ENCODE data around the gene SLC6A2. TPM values are rescaled to one million over a fixed set of nuclear protein-coding genes. Genes with fewer than 3 reads are reported as not detected.

Gene SLC6A2
- total and polyA plus RNA-seq, 9 of the 15 experiments (the other 6 are each of a cell fraction or from before 2014, with no cell fraction given): not detected

GRCh38 chr16:55661941-55662643 is 6.3 kb downstream of the SLC6A2 start (continued):
- no peak for TF ChIP-seq ZNF507 (tag; conservative IDR thresholded peaks at IDR 0.05)
- TF ChIP-seq FOXP4 (CRISPR knock-in tag; IDR thresholded peaks at IDR 0.05; ENCODE audit: borderline replicate concordance): no peak
- TF ChIP-seq SMARCC2 (IDR thresholded peaks at IDR 0.05; ENCODE audit: low read depth): no peak
- TF ChIP-seq PCBP1 (IDR thresholded peaks at IDR 0.05; ENCODE audit: low read depth, low read length, poor library complexity, severe bottlenecking): no peak

GRCh38 chr16:55662644-55663031 is 6.8 kb downstream of the SLC6A2 start:
- in situ Hi-C loops (cut with MboI): no loop called here
- H3K4me2 ChIP-seq (ENCODE audit: insufficient read depth, low read length): no peak overlapping the region
- FAIRE-seq (no peak), DNase-seq (ENCODE audit: extremely low read depth in 1 of 4, low spot score in 3 of 4) (no peak), ATAC-seq (no peak)
- no peaks in the 10 kb centered on the region for H3K79me2 ChIP-seq (ENCODE audit: control insufficient read depth, insufficient read depth, low read length)
- H3K9ac ChIP-seq (ENCODE audit: insufficient read depth in 1 of 2, low read depth in 2 of 2, low read length in 2 of 2): no peak overlapping the region
- no peak overlapping the region for H3K4me3 ChIP-seq
- intact Hi-C loops (cut with micrococcal nuclease): no loop called here
- ChIA-PET CTCF (ENCODE audit: low intra/inter-chr PET ratio) (no interaction called here), POLR2A (interaction anchor here (0.7 kb wide), 1 partner anchor 9 kb away, joined by 3 read pairs; no protein-coding TSS in a partner anchor)
- TF ChIP-seq NFIC (IDR thresholded peaks at IDR 0.05) (no peak), ZNF551 (CRISPR knock-in tag; IDR thresholded peaks at IDR 0.05) (no peak), LARP7 (IDR thresholded peaks at IDR 0.05) (no peak), ZNF212 (CRISPR knock-in tag; IDR thresholded peaks at IDR 0.05) (no peak), GTF2E2 (tag; IDR thresholded peaks at IDR 0.05) (no peak), C11orf30 (IDR thresholded peaks at IDR 0.05; ENCODE audit: low read depth) (no peak)
- H3K4me1 ChIP-seq (replicated peaks in 1 of 2; ENCODE audit: control insufficient read depth in 2 of 2, insufficient read depth in 2 of 2, low read length in 2 of 2): no peaks in the 10 kb centered on the region
- no peak overlapping the region for H2AFZ ChIP-seq (ENCODE audit: low read depth, low read length)
- H3K27ac ChIP-seq (ENCODE audit: extremely low read depth, low read depth, low read length): no peak overlapping the region
- no peaks in the 10 kb centered on the region for H3K9me3 ChIP-seq (replicated peaks; ENCODE audit: control insufficient read depth, insufficient read depth, low read depth, low read length)
- WGBS (ENCODE audit: insufficient coverage, low coverage, missing lambda C conversion rate): 0% methylated on average over 5 of the region's 5 CpGs
- no peaks in the 10 kb centered on the region for H3K36me3 ChIP-seq (ENCODE audit: control insufficient read depth, insufficient read depth, low read length)
- peaks cover 0 to 15% of the 10 kb centered on the region in 2 experiments; a peak in 3 of 5 replicates for H3K27me3 ChIP-seq (ENCODE audit: control insufficient read depth in 2 of 2, insufficient read depth in 2 of 2, low read length in 2 of 2)
- peaks cover 3% of the 10 kb centered on the region; the same call in 1 of the 2 replicates for H4K20me1 ChIP-seq (replicated peaks; ENCODE audit: control insufficient read depth, insufficient read depth, low read length)
- BruUV-seq (replicated peaks): no TSS peak
- no peaks in the 10 kb centered on the region for H3K9me1 ChIP-seq (ENCODE audit: control insufficient read depth, insufficient read depth, low read length)

All from K562 (cell line).